NCI-H1092 treated with DMSO at 0.1 percent for 48 hours (cell line): ENCODE measurements around the gene GPR55.
"Not testable (repeated sequence)": the region's sequence is repeated elsewhere in the genome, so short reads cannot be mapped to it uniquely, and the experiment has no call there.

Experiments used
- DNase-seq: peaks from one replicate; lab custom pipeline; 2025; lab: John Stamatoyannopoulos, UW

Gene GPR55

GRCh38 chr2:230924470-230925341 lies at the start of gene GPR55:
TSS of gene GPR55 (minus strand) at chr2:230925242. CDS start at chr2:230910962, 14,280 bp downstream.
- DNase-seq: no peak

DNA sequence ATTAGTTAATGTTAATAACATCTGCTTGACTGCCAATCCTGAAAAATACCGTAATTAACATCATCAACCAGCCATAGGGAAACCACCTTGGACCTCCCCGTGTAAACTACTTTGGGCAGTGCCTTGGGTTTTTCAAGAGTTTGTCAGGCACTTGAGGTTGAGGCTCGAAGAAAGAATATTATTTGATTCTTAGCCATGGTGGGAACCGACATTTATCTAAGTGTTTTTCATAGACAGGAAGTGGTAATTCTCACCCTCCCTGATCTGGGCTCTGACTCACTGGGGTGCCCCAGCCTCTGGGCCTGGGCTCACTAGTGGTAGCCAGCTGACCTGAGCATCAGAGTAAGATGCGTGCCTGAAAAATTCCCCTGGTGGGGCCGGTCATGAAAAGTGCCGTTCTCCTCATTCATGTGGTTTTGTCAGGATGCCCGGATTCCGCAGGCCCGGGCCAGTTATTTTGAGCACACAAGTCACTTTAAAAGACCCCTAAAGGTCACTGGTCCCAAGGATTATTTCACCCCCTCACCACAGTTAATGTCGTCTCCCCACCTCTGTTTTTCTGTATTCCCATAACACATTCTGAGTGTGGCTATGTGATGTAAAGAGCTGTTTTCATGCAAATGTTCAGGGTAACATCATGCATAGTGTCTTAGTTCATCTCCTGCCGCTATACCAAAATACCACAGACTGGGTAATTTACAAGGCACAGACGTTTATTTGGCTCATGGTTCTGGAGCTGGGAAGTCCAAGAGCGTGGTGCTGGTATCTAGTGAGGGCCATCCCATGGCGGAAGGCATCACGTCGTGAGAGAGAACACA lies 49.3 kb upstream of the GPR55 start:
- no peak for DNase-seq

DNA sequence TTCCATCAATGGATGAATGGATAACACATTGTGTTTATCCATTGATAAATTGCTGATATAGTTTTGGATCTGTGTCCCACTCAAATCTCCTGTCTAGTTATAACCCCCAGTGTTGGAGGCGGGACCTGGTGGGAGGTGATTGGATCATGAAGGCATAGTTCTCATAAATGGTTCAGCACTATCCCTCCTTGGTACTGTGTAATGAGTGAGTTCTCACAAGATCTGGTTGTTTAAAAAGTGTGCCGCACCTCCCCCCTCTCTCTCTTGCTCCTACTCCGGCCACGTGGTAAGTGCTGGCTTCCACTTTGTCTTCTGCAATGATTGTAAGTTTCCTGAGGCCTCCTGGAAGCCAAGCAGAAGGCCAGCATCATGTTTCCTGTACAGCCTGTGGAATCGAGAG lies 47.0 kb upstream of the GPR55 start:
- DNase-seq: no peak

DNA sequence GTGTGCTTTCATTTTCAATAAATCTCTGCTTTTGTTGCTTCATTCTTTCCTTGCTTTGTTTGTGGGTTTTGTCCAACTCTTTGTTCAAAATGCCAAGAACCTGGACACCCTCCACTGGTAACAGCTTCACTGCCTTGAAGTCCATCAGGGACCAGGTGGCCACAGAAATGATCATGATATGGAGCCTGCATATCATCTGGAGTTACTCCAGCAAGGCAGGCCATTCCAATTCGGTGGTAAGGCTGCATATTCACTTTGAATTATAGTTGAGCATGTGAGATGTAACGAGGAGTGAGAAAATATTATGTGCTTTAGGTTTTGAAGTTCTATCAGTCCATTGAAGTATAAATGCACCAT lies 44.6 kb upstream of the GPR55 start:
- DNase-seq: no peak

GRCh38 chr2:230968921-230969658 lies 44.0 kb upstream of the GPR55 start:
- DNase-seq: no peak

DNA sequence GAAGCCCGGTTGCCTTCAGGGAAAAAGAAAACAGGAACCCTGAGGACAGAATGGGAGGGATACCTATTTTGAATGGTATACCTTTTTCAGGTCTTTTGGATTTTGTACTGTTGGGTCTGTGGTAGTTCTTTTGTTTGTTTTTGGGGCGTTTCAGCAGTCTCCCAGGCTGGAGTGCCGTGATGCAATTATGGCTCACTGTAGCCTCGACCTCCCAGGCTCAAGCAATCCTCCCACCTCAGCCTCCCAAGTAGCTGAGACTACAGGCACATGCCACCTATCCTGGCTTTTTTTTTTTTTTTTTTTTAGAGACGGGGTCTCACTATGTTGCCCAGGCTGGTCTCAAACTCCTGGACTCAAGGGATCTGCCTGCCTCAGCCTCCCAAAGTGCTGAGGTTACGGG lies 43.3 kb upstream of the GPR55 start:
- not testable (repeated sequence) for DNase-seq

DNA sequence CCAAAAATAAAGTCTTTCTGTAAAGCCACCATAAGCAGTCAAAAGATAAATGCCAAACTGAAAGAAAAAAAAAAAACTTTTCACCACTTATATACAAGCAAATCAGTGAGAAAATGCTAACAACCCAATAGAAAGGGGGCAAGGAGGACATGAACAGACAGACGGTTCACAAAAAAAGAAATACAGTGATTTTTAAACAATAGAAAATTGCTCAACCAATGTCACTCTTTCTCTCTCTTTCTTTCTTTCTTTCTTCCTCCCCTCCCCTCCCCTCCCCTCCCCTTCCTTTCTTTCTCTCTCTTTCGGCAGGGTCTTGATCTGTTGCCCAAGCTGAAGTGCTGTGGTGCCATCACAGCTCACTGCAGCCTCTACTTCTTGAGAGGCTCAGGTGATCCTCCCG lies 42.1 kb upstream of the GPR55 start:
- no peak for DNase-seq

- no peak for DNase-seq
Observed at GRCh38 chr2:230964136-230964730, 39.2 kb upstream of the GPR55 start.

DNA sequence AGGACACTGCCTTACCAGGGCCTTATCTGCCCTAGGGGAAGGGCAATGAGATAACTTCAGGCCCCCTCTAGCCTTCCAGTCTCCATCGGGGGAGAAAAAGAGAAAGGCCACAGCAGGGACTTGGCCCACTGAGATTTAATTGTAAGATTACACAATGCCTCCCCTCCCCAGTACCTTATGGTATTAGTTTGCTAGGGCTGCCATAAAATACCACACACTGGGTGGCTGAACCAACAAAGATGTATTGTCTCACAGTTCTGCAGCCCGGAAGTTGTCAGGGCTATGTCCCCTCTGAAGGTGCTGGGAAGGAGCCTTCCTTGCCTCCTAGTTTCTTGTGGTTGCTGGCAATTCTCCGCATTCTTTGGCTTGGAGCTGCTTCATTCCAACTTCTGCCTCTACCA lies 36.0 kb upstream of the GPR55 start:
- DNase-seq: no peak

GRCh38 chr2:230960026-230960425 lies 35.0 kb upstream of the GPR55 start:
- no peak for DNase-seq

GRCh38 chr2:230958820-230959756 lies 34.0 kb upstream of the GPR55 start:
- DNase-seq: no peak

DNA sequence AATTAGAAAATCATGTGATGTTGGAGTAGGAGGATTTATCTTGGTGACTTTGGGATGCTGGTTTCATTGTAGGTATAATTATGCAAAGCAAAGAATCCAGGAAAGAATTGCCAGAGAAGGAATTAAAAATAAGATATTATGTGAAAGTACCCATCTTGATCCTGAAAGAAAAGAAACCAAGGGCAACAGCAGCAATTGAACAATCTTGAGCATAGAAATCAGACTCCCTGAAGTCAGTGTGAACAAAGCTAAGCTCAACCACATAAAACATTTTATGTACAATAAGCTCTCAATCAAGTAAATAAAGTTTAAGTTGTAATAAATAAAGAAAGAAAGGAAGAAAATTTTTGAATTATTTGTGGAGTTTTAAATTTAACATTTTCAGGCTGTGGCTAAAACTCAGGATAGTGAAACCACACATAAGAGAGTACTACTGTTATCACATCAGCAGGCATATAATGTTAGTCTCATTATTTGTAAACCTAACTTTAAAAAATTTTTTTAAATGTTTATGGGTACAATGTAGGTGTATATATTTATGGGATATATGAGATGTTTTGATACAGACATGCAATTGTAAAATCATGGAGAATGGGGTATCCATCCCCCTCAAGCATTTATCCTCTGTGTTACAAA lies 32.8 kb upstream of the GPR55 start:
- no peak for DNase-seq

- no peak for DNase-seq
Observed at GRCh38 chr2:230956827-230957755, 32.0 kb upstream of the GPR55 start.

DNA sequence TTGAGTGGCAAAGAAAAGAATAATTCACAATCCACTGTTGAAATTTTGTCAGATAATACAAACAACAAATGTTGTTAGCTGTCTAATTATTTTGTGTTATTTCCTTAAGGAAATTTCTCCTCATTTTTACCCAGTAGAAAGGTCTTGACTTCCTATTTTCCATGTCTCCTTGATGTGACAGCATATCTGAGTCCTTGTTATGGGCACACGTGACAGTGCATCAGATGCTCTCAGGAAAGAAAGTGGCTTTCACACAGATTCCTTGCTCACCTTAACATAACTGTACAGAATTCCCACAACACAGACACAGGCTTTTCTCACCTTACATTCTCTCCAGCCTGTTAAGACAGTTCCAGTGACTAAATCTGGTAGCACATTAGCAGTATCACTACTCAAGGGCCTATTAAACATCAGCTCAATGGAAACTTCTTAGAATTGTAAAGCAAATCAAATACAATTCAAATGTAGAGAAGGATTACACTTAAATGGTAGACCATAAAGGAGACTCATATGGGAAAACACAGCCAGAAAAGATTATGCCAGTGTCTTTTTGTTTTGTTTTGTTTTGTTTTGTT lies 30.2 kb upstream of the GPR55 start:
- no peak for DNase-seq

- no peak for DNase-seq
Observed at GRCh38 chr2:230954746-230955145, 29.7 kb upstream of the GPR55 start.

DNA sequence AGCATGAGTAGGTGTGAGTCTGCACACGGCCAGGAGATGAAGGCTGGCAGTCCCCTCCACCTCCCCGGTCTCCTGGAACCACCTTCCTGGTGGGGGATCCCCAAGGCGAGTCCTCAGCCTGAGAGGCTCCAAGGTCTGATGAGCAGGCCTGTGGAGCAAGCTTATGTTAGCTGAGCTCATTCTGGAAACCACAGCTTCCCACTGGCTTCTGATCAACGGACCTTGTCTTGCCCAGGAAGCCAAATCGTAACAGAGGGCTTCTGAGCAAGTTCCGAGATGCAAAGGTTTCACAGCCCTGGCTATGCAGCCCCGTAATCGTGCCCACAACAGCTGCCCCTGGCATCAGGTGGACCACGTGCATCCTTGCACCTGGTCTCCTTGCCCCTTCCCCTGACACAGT lies 28.8 kb upstream of the GPR55 start:
- no peak for DNase-seq

- no peak for DNase-seq
Observed at GRCh38 chr2:230952226-230952956, 27.3 kb upstream of the GPR55 start.

DNA sequence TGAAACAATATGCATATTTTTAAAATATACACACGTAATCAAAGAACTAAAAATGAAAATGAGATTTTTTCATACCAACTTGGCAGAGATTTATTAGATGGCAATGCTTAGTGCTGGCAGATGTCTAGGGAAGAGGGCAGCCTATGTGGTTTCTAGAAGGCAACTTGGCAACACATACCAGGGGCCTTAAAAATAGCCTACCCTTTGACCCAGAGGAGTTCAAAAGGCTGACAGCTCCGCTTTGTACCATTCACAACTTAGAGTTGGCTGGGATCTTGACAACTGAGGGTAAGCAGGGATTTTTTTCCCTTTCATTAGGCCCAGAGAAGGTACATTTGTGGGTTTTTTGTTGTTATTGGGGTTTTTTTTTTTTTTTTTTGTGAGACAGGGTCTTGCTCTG lies 26.4 kb upstream of the GPR55 start:
- no peak for DNase-seq
